ENCODE data around the gene MGLL.
A peak's percentile ranks its signal among the peaks of the same experiment; 100 is the strongest.
"Not testable (repeated sequence)": the region's sequence is repeated elsewhere in the genome, so short reads cannot be mapped to it uniquely, and the experiment has no call there.

Gene MGLL

GRCh38 chr3:127685708-127686511, 136.4 kb downstream of the MGLL start:
- DNase-seq, result no peak

GRCh38 chr3:127684871-127685707, 137.2 kb downstream of the MGLL start:
- no peak for DNase-seq

DNA sequence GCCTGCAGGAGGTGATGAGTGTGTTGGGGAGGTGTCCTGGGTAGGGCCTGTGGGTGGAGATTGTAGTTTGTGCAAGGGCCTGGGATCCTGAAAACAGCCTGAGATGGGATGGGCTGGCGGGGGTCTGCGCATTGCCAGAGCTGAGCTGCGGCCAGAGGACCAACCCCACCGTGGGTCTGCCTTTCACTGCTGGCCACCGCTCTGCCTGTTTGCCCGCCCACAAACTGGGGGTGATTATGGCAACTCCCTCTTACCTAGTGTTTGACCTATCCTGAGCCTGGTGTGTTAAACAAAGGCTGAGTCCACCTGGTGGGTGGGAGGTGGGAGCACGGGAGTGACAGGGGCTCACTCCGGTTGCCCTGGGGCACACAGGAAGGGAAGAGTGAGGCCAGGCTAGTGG, 139.8 kb downstream of the MGLL start:
- no peak for DNase-seq

DNA sequence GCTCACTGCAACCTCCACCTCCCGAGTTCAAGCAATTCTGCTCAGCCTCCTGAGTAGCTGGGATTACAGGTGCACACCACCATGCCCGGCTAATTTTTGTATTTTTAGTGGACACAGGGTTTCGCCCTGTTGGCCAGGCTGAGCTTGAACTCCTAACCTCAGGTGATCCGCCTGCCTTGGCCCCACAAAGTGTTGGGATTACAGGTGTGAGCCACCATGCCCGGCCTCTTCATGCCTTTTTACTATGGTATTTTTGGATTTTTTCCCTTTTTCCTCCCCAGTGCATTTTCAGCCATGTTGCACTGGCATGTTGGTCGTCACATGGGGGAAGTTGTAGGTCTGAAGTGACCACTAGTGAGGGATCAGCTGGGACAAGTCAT, 140.2 kb downstream of the MGLL start:
- not testable (repeated sequence) for DNase-seq

DNA sequence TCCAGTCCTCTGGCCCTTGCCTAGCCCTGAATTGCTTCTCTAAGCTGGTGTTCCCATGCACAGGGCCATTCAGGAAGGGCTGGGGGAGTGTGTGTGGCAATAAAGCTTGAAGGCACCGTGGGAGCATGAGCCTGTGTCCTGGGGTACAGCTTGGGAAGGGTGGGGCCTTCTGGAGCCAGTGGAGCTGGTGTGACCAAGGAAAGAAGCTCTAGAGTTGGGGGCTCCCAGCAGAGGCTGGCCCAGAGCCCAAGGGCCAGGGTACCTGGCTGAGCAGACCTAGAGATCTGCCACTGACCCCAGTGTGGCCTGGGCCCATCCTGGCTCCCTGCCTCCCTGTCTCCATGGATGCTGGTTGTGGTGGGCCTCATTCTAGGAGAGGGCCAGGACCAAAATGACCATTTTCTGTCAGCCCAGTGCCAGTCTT, 141.5 kb downstream of the MGLL start:
- no peak for DNase-seq

- DNase-seq, result no peak
Observed at GRCh38 chr3:127680146-127680661, 142.1 kb downstream of the MGLL start.

DNA sequence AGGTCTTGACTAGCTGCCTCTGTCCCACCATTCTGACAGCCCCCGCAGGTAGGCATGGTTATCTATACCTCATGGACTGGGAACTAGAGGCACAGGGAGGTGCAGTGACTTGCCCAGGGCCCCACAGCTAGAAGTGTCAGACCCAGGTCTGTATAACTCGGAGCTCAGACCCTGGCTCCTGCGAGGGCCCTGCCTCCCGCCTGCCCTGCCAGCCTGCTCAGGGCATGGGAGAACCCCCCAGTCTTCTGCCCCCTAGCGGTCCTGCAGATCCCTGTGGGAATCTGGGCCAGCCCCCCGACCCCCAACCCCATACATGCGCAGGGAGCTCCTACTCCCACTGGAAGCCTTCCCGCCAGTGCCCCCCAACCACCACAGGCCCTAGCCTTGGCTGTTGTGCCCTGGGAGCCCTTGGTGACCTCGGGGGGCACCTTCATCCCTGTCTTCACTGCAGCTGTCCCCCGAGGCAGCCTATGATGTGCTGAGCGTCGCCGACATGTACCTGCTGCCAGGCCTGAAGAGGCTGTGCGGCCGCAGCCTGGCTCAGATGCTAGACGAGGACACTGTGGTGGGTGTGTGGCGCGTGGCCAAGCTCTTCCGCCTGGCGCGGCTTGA, 142.7 kb downstream of the MGLL start:
- no peak for DNase-seq

DNA sequence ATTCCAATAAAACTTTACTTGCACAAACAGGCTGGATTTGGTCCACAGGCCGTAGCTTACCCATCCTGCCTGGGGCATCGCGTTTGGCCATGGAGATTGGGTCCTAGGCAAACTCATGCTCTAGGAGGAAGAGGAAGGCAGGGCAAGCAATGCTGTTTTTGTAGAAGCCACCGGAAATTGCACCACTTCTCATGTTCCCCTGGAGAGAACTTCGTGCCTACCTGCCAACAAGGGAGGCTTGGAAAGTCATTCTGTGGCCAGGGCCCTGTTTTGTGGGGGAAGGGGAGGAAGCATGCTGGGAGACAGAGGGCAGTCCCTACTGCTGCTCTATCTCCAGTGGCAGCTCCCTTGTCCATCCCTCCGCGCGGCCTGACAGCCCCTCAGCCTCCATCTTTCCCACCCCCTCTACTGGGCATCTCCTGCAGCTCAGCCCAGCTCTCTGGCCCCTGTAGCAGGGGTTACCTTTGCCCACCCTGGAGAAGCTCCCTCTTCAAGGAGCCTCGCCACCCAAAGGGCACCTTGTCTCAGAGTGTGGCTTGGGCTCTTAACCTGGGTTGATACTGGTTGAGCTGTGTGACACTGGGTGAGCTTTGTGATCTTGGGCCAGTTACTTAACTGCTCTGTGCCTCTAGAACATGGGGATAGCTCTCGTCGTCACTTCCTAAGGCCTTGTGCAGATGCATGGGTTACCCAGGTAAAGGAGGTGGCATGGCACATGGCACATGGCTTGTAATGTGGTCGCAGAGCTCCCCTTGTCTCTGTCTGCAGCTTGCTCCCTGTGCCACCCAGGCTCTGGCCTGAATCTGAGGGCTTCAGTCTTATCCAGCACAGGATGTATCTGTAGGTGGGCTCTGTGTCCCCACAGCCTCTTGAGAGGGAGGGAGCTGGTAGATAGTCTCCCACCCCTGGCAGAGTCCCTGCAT, 143.4 kb downstream of the MGLL start:
- no peak for DNase-seq

- no peak for DNase-seq
Observed at GRCh38 chr3:127678315-127678599, 144.1 kb downstream of the MGLL start.

DNA sequence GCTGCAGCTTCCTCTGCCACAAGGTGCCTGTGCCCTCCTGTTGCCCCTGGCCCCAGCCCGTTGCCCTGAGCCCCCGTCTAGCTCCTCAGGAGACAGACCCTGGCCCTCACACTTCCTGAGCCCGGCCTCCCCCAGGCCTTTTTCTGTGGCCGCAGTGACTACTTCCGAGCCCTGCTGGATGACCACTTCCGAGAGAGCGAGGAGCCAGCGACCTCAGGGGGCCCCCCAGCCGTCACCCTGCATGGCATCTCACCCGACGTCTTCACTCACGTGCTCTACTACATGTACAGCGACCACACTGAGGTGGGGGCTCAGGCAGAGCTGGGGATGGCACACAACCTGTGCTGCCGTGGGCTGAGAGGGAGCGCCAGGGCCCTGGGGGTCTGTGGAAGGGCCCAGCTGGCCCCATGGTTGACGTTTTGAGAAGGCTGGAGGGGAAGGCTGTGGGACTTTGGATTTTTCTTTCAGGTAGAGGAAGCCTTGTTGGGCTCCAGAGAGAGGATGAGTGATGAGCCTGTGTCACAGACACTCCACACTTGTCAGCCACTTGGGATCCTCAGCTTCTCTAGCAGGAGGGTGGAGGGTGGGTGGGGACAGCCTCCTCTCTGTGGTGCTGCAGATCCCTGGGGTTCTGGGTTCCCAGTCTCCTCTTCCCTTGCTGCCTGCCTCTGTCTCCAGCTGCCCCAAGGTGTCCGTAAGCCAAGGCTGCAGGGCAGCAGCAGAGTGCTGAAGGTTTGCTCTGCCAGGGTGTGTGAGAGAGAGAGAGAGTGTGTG, 144.6 kb downstream of the MGLL start:
- no peak for DNase-seq

- DNase-seq, result no peak
Observed at GRCh38 chr3:127676921-127677351, 145.4 kb downstream of the MGLL start.

DNA sequence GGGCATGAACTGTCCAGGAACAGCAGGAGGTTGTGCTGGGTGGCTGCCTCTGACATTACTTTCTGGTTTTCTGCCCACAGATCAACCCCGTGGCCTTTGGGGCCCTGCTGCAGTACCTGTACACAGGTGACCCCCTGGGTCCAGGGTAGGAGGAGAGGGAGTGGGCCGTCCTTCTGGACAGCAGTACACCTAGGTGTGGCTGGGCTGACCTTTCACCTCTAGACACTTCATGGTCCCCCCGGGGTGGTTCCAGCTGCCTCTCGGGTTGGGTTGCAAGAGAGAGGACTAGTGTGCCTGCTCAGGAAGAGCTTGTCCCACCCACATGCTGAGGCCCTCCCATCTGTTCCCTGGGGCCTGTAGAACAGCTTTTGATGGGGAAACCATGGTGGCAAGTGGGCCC, 145.9 kb downstream of the MGLL start:
- DNase-seq, result no peak

GRCh38 chr3:127675651-127676391, 146.5 kb downstream of the MGLL start:
- DNase-seq, result no peak

DNA sequence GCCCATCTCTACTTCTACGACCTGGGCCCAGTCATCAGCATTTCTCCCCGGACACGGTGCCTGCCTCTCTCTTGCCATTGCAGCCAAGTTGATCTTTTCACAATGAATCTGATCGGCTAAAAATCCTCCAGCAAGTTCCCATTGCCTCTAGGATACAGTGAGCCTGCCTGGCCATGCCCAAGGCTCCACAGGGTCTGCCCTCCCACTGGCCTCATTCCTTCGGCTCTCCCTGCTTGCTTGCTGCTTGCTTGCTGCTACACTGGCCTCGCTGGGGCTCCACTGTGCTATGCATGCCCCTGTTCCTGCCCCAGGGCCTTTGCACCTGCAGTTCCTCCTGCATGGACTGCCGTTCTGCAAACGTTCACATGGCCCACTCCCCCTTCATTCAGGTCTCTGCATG, 147.5 kb downstream of the MGLL start:
- no peak for DNase-seq

- no peak for DNase-seq
Observed at GRCh38 chr3:127674101-127674721, 148.1 kb downstream of the MGLL start.

DNA sequence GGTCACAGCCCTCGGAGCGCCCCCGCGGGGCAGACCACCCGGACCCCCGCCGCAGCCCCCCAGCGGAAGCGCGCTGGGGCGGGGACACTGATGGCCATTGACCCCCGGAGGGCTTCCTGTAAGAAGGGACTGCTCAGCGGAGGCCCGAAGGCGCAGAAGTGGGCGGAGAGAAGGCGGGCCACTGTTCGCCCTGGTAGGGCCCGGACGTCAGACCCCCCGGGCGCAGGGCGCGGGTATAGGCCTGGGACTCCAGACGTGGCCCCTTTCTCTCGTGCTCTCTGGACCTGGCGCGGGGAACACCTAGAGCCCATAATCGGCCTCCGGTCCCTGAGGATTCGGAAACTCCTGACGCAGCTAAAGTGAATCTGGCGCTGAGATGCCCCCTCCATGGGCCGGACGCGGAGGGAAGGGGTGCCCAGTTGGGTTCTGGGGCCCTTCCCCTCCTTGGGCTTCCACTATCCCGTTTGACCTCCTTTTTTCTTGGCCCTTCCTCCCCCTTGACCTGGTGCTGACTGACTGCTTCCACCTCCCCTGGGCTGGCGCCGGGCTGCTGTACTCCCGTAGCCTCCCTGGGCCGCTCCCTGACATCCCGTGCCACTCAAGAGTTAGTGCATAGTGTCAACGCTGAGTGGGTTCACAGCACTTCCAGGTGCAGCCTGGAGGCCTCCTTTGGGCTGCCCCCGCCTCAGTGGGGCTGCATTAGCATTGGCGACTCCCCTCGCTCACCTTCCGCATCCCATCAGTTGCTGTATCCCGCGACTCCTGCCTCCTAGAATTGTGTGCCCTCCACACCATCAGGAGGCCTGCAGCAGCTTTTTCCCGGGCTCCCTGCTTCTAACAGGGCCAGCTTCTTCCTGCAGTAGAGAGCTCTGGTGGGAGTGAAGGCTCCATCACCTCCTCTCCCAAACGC, 148.9 kb downstream of the MGLL start:
- DNase-seq, result peak; percentile 49

- DNase-seq, result peak; percentile 77
Observed at GRCh38 chr3:127672429-127673190, 149.7 kb downstream of the MGLL start, which contains the start of gene ABTB1. Gene ABTB1, plus strand, starts transcription at chr3:127672952. Its CDS starts 74 bp downstream, at chr3:127673026.
